SK-N-SH (cell line): ENCODE measurements around the gene PUS3. TPM values are rescaled to one million over a fixed set of nuclear protein-coding genes. Genes with fewer than 3 reads are reported as not detected.

Experiments used
- CTCF ChIA-PET: fragments of 300-600, 350-600 bp; formaldehyde crosslinking; extraction: SDS; loops from one replicate; lab custom pipeline; 2021; lab: Yijun Ruan, JAX
- POLR2A ChIA-PET: fragments of 350-600 bp; sonication (Branson Sonifier 250); formaldehyde crosslinking; extraction: SDS; loops from one replicate; lab custom pipeline; 2020; ENCODE audit warnings: antibody characterized with exemption, inconsistent platforms; lab: Yijun Ruan, JAX
- DNase-seq: peaks from one replicate; pipeline ENCODE4 v3.0.0; 2012
- H2AFZ ChIP-seq: fragments of 200-600 bp; sonication (generic); 2 replicates; pipeline ENCODE4 v1.8.1; 2016; ENCODE audit warnings: antibody characterized with exemption, mild to moderate bottlenecking, low read depth
- H3F3A ChIP-seq: fragments of 200-600 bp; sonication (generic); replicated peaks from 2 replicates; pipeline ENCODE3; 2016; ENCODE audit warnings: antibody characterized with exemption, mild to moderate bottlenecking; ENCODE audit not compliant: insufficient read depth
- H3K27ac ChIP-seq, 2 experiments: fragments of 200-500 bp in 1 of 2; fragments of 200-600 bp in 1 of 2; sonication (Bioruptor generic) in 1 of 2; sonication (generic), shearing (Covaris generic) in 1 of 2; 2 replicates each; pipeline versions ENCODE4 v1.5.1 to v1.6.1; 2014 to 2016; ENCODE audit warnings: low read depth in 2 of 2, inconsistent platforms in 1 of 2, low read length in 1 of 2, mild to moderate bottlenecking in 1 of 2, mixed read lengths in 1 of 2
- H3K27me3 ChIP-seq: fragments of 200-600 bp; sonication (generic), shearing (Covaris generic); 2 replicates; pipeline ENCODE4 v1.6.1; 2016; ENCODE audit warnings: mixed run types; ENCODE audit not compliant: insufficient read depth
- H3K36me3 ChIP-seq, 2 experiments: fragments of 200-500 bp in 1 of 2; fragments of 200-600 bp in 1 of 2; sonication (Bioruptor generic) in 1 of 2; sonication (generic) in 1 of 2; replicated peaks in 1 of 2; 2 replicates each; pipeline versions ENCODE3 to v1.5.1; 2014 to 2016; ENCODE audit warnings: low read length in 1 of 2, mild to moderate bottlenecking in 1 of 2; ENCODE audit not compliant: insufficient read depth in 2 of 2, control insufficient read depth in 1 of 2
- H3K4me1 ChIP-seq, 2 experiments: fragments of 200-500 bp in 1 of 2; fragments of 200-600 bp in 1 of 2; sonication (Bioruptor generic) in 1 of 2; sonication (generic), shearing (Covaris generic) in 1 of 2; 2 replicates each; pipeline versions ENCODE4 v1.5.1 to v1.6.1; 2014 to 2016; ENCODE audit warnings: low read depth in 1 of 2, low read length in 1 of 2, mixed run types in 1 of 2; ENCODE audit not compliant: insufficient read depth in 2 of 2, control insufficient read depth in 1 of 2
- H3K4me2 ChIP-seq: fragments of 200-600 bp; sonication (generic), shearing (Covaris generic); 2 replicates; pipeline ENCODE4 v1.6.1; 2017; ENCODE audit warnings: mixed run types
- H3K4me3 ChIP-seq, 2 experiments: fragments of 200-500 bp in 1 of 2; fragments of 200-600 bp in 1 of 2; sonication (Bioruptor generic) in 1 of 2; sonication (generic), shearing (Covaris generic) in 1 of 2; 2 replicates each; pipeline versions ENCODE4 v1.5.1 to v1.8.1; 2014 to 2016; ENCODE audit warnings: low read depth in 2 of 2, inconsistent platforms in 1 of 2, low read length in 1 of 2, mild to moderate bottlenecking in 1 of 2, mixed read lengths in 1 of 2, moderate library complexity in 1 of 2
- H3K79me2 ChIP-seq: fragments of 200-600 bp; sonication (generic); 2 replicates; pipeline ENCODE4 v1.8.1; 2017; ENCODE audit warnings: mild to moderate bottlenecking; ENCODE audit not compliant: insufficient read depth
- H3K9ac ChIP-seq: fragments of 200-600 bp; sonication (generic); 2 replicates; pipeline ENCODE4 v1.6.1; 2017; ENCODE audit warnings: mixed run types
- H3K9me2 ChIP-seq: fragments of 200-600 bp; sonication (generic); 2 replicates; pipeline ENCODE4 v1.6.1; 2017; ENCODE audit warnings: mixed run types
- H3K9me3 ChIP-seq: fragments of 200-600 bp; sonication (generic); 2 replicates; pipeline ENCODE4 v1.6.1; 2017; ENCODE audit warnings: mixed run types, mild to moderate bottlenecking, moderate library complexity
- H4K20me1 ChIP-seq: fragments of 200-600 bp; sonication (generic); 2 replicates; pipeline ENCODE4 v1.6.1; 2017; ENCODE audit warnings: mild to moderate bottlenecking, mixed run types; ENCODE audit not compliant: insufficient read depth
- EP300 ChIP-seq, 2 experiments: IDR thresholded peaks; 2 replicates each; pipeline versions ENCODE4 v1.4.0 to v1.6.1; 2012; ENCODE audit warnings: borderline replicate concordance in 1 of 2, low read depth in 1 of 2, low read length in 1 of 2
- FOSL2 ChIP-seq: IDR thresholded peaks from 2 replicates; pipeline ENCODE4 v1.4.0; 2012; ENCODE audit warnings: low read depth, mild to moderate bottlenecking, moderate library complexity, borderline replicate concordance
- FOXM1 ChIP-seq: IDR thresholded peaks from 2 replicates; pipeline ENCODE4 v1.4.0; 2012; ENCODE audit warnings: low read depth, mild to moderate bottlenecking
- GATA2 ChIP-seq: sonication (generic); formaldehyde crosslinking; IDR thresholded peaks from 2 replicates; pipeline ENCODE4 v1.5.0; 2020; ENCODE audit warnings: mild to moderate bottlenecking, missing genetic modification reagents
- MEF2A ChIP-seq: IDR thresholded peaks from 2 replicates; pipeline ENCODE4 v1.4.0; 2012; ENCODE audit warnings: low read depth, borderline replicate concordance
- NRF1 ChIP-seq: IDR thresholded peaks from 2 replicates; pipeline ENCODE4 v1.6.1; 2012; ENCODE audit warnings: low read depth, mild to moderate bottlenecking, low read length
- POLR2AphosphoS5 ChIP-seq: IDR thresholded peaks from 2 replicates; pipeline ENCODE4 v1.6.1; 2012; ENCODE audit warnings: low read depth, low read length
- RCOR1 ChIP-seq: fragments of 150-350 bp; IDR thresholded peaks from 2 replicates; pipeline ENCODE4 v1.6.1; 2017; ENCODE audit warnings: antibody characterized with exemption, low read length
- RFX5 ChIP-seq: IDR thresholded peaks from 2 replicates; pipeline ENCODE4 v1.6.1; 2012; ENCODE audit warnings: mild to moderate bottlenecking, improper control_type of control experiment, low read length
- RXRA ChIP-seq: IDR thresholded peaks from 2 replicates; pipeline ENCODE4 v1.4.0; 2012; ENCODE audit warnings: low read depth, mild to moderate bottlenecking, borderline replicate concordance
- SIN3A ChIP-seq: IDR thresholded peaks from 2 replicates; pipeline ENCODE4 v1.6.1; 2012; ENCODE audit warnings: low read depth, mild to moderate bottlenecking, low read length, moderate library complexity, borderline replicate concordance
- WGBS: methylation state at CpG from one replicate; pipeline ENCODE4 v1.1.6; 2017; ENCODE audit warnings: low lambda C conversion rate; 5-methylcytosine and 5-hydroxymethylcytosine counted together
- polyA plus RNA-seq, 3 experiments: library from polyadenylated mRNA; depleted of rRNA; stranded (reverse); fragments of >200 nt; gene quantifications; 2 replicates each; pipeline ENCODE4 v1.2.3, GENCODE V29; 2012
- TF ChIP-seq, protein P1 (sequence below): fragments of 150-350 bp; IDR thresholded peaks from 2 replicates; pipeline ENCODE4 v1.6.1; 2016; ENCODE audit warnings: mild to moderate bottlenecking, low read depth, low read length
- TF ChIP-seq, protein P2 (sequence below): IDR thresholded peaks from 2 replicates; pipeline ENCODE4 v1.4.0; 2012; ENCODE audit warnings: low read depth
- TF ChIP-seq, protein P3 (sequence below): IDR thresholded peaks from 2 replicates; pipeline ENCODE4 v1.6.1; 2012; ENCODE audit warnings: mild to moderate bottlenecking, low read depth, low read length, moderate library complexity

The PUS3 gene
- polyA plus RNA-seq, 1 of the 3 experiments (the other 2 are of a cell fraction): 7.0 TPM

DNA sequence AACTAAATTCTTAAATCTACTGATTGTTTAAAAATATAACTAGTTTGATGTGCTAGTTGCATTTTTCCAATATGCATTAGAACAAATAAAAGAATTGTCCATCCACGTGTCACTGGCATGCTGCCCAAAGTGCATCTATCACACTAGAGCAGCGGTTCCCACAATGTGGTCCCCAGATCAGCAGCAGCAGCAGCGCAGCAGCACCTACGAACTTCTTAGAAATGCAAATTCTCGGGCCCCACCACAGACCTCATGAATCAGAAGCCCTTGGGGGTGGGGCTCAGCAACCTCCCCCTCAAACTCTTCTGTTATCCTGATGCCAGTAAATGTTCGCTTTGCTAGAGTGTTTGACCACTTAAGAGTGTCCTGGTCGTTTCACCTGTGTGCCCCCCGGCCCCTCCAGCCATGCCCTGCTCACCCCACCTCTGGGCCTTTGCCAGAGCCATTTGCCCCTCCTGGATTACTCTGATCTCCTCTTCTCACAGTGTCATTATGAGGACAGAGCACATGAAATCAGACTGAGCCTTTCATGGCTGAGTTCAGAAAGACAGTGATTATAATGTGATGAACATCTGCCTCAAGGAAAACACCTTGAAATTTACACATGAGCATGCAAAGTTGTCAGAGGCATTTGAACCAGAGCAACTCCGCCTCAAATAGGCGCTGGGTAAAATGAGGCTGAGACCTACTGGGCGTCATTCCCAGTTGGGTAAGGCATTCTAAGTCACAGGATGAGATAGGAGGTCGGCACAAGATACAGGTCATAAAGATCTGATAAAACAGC lies 30.2 kb upstream of the PUS3 start:
- Histone ChIP-seq H3K4me2 (no peak overlapping the region), H3K9me2 (no peaks in the 10 kb centered on the region), H3K36me3 (no peaks in the 10 kb centered on the region), H3K79me2 (no peaks in the 10 kb centered on the region), H3K9me3 (no peaks in the 10 kb centered on the region), H3K4me1 (peaks cover 0 to 20% of the 10 kb centered on the region in 2 experiments; a peak in 2 of 4 replicates), H3K27me3 (0 out of 2 replicates have a peak, but pooled peaks cover 6% of the 10 kb centered on the region), H3F3A (no peaks in the 10 kb centered on the region), H2AFZ (no peak overlapping the region), H4K20me1 (no peaks in the 10 kb centered on the region), H3K4me3 (no peak overlapping the region), H3K9ac (no peak overlapping the region), H3K27ac (no peak overlapping the region)
- POLR2A ChIA-PET: no interaction called here
- TF ChIP-seq, protein P1, sequence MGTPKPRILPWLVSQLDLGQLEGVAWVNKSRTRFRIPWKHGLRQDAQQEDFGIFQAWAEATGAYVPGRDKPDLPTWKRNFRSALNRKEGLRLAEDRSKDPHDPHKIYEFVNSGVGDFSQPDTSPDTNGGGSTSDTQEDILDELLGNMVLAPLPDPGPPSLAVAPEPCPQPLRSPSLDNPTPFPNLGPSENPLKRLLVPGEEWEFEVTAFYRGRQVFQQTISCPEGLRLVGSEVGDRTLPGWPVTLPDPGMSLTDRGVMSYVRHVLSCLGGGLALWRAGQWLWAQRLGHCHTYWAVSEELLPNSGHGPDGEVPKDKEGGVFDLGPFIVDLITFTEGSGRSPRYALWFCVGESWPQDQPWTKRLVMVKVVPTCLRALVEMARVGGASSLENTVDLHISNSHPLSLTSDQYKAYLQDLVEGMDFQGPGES: no peak
- TF ChIP-seq POLR2AphosphoS5 (no peak), RCOR1 (no peak), SIN3A (no peak), MEF2A (no peak)
- TF ChIP-seq, protein P2, sequence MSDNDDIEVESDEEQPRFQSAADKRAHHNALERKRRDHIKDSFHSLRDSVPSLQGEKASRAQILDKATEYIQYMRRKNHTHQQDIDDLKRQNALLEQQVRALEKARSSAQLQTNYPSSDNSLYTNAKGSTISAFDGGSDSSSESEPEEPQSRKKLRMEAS: no peak
- CTCF ChIA-PET: interaction anchor here (1.1 to 4.2 kb wide), 3 partner anchors 9 to 128 kb away, joined by 3 to 26 read pairs (median 17); no protein-coding TSS in a partner anchor
- DNase-seq: no peak
- WGBS: 69% methylated on average over 10 of the region's 12 CpGs

DNA sequence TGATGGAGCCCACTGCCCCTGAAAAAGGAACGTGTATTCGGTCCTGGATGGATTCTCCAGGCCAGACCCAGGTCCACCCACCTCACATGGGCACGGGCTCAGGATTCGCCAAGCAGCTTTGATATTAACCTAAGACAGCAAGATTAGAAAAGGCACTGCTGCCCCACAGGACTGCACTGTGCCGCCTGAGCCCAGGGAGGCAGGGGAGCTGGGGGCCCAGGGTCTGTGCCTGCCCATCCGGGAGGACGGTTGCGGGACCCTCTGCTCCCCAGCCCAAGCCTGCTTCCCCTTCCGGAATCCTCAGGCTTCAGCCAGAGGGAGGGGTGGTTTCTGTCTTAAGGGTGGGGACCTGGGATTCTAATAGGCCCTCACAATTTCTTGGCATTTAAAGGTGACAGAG lies 29.3 kb upstream of the PUS3 start:
- DNase-seq: no peak
- WGBS: 100% methylated on average over 2 of the region's 9 CpGs
- no peak overlapping the region for H3K4me3 ChIP-seq
- H4K20me1 ChIP-seq: no peaks in the 10 kb centered on the region
- no peak overlapping the region for H3K9ac ChIP-seq
- no peak overlapping the region for H2AFZ ChIP-seq
- no peaks in the 10 kb centered on the region for H3F3A ChIP-seq
- TF ChIP-seq MEF2A (no peak), EP300 (IDR thresholded peaks at IDR 0.05; ENCODE audit: borderline replicate concordance in 1 of 2, low read depth in 1 of 2, low read length in 1 of 2) (no peak), NRF1 (no peak), RXRA (no peak), RFX5 (no peak), FOXM1 (no peak), GATA2 (CRISPR knock-in tag) (no peak), FOSL2 (no peak)
- TF ChIP-seq, protein P2: no peak
- TF ChIP-seq, protein P3, sequence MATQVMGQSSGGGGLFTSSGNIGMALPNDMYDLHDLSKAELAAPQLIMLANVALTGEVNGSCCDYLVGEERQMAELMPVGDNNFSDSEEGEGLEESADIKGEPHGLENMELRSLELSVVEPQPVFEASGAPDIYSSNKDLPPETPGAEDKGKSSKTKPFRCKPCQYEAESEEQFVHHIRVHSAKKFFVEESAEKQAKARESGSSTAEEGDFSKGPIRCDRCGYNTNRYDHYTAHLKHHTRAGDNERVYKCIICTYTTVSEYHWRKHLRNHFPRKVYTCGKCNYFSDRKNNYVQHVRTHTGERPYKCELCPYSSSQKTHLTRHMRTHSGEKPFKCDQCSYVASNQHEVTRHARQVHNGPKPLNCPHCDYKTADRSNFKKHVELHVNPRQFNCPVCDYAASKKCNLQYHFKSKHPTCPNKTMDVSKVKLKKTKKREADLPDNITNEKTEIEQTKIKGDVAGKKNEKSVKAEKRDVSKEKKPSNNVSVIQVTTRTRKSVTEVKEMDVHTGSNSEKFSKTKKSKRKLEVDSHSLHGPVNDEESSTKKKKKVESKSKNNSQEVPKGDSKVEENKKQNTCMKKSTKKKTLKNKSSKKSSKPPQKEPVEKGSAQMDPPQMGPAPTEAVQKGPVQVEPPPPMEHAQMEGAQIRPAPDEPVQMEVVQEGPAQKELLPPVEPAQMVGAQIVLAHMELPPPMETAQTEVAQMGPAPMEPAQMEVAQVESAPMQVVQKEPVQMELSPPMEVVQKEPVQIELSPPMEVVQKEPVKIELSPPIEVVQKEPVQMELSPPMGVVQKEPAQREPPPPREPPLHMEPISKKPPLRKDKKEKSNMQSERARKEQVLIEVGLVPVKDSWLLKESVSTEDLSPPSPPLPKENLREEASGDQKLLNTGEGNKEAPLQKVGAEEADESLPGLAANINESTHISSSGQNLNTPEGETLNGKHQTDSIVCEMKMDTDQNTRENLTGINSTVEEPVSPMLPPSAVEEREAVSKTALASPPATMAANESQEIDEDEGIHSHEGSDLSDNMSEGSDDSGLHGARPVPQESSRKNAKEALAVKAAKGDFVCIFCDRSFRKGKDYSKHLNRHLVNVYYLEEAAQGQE: no peak
- H3K27ac ChIP-seq: no peak overlapping the region
- H3K79me2 ChIP-seq: no peaks in the 10 kb centered on the region
- H3K27me3 ChIP-seq: 0 out of 2 replicates have a peak, but pooled peaks cover 6% of the 10 kb centered on the region
- H3K9me3 ChIP-seq: no peaks in the 10 kb centered on the region
- H3K9me2 ChIP-seq: no peaks in the 10 kb centered on the region
- H3K36me3 ChIP-seq: no peaks in the 10 kb centered on the region
- no peak overlapping the region for H3K4me2 ChIP-seq
- H3K4me1 ChIP-seq: peaks cover 0 to 20% of the 10 kb centered on the region in 2 experiments; a peak in 2 of 4 replicates
- ChIA-PET CTCF (interaction anchor here (1.1 to 4.2 kb wide), 5 partner anchors 9 to 262 kb away, joined by 3 to 26 read pairs (median 6); no protein-coding TSS in a partner anchor), POLR2A (no interaction called here)
